ENCODE measurements around the gene XCL1. TPM values are rescaled to one million over a fixed set of nuclear protein-coding genes. Genes with fewer than 3 reads are reported as not detected.
A peak's percentile ranks its signal among the peaks of the same experiment; 100 is the strongest.

The XCL1 gene
- total RNA-seq, 2 donors from 2014 or later, result 0.75 to 1.4 TPM

- Histone ChIP-seq H3K9me3 (ENCODE audit: control insufficient read depth, low read length) (no peaks in the 10 kb centered on the region), H3K9ac (ENCODE audit: extremely low read depth, low read length, poor library complexity, severe bottlenecking) (no peak overlapping the region), H3K4me3 (ENCODE audit: low read length) (no peak overlapping the region), H3K27ac (ENCODE audit: low read depth, low read length) (no peak overlapping the region), H3K36me3 (ENCODE audit: control insufficient read depth, insufficient read depth, low read length) (no peaks in the 10 kb centered on the region), H3K4me1 (ENCODE audit: control insufficient read depth, insufficient read depth, low read length) (no peaks in the 10 kb centered on the region), H3K27me3 (ENCODE audit: control insufficient read depth, insufficient read depth, low read length, poor library complexity, severe bottlenecking) (no peaks in the 10 kb centered on the region)
- 94% methylated on average over 4 of the region's 4 CpGs; no CpG with 5 or more reads in 1 of the 2 experiments for WGBS, 2 experiments (ENCODE audit: insufficient coverage in 1 of 2, insufficient read length in 1 of 2)
- peaks cover 2% of the 10 kb centered on the region for H3K4me1 Mint-ChIP-seq
- H3K27ac Mint-ChIP-seq, result no peak overlapping the region
- H3K36me3 Mint-ChIP-seq (ENCODE audit: low read depth), result no peaks in the 10 kb centered on the region
- peaks cover 4% of the 10 kb centered on the region for H3K9me3 Mint-ChIP-seq
- no peak overlapping the region for H3K4me3 Mint-ChIP-seq
- H3K27me3 Mint-ChIP-seq (ENCODE audit: insufficient read depth), result no peaks in the 10 kb centered on the region
- no peak for DNase-seq
- no peak for TF ChIP-seq CTCF (conservative IDR thresholded peaks at IDR 0.05)
Measured at GRCh38 chr1:168601051-168601450, 24.6 kb downstream of the XCL1 start.

- H3K36me3 ChIP-seq (ENCODE audit: control insufficient read depth, insufficient read depth, low read length), result no peaks in the 10 kb centered on the region
- Mint-ChIP-seq H3K4me3 (no peak overlapping the region), H3K27ac (no peak overlapping the region), H3K4me1 (peaks cover 2% of the 10 kb centered on the region), H3K27me3 (ENCODE audit: insufficient read depth) (no peaks in the 10 kb centered on the region), H3K9me3 (no peaks in the 10 kb centered on the region), H3K36me3 (ENCODE audit: low read depth) (no peaks in the 10 kb centered on the region)
- H3K27me3 ChIP-seq (ENCODE audit: control insufficient read depth, insufficient read depth, low read length, poor library complexity, severe bottlenecking), result no peaks in the 10 kb centered on the region
- no peak overlapping the region for H3K27ac ChIP-seq (ENCODE audit: low read depth, low read length)
- H3K9me3 ChIP-seq (ENCODE audit: control insufficient read depth, low read length), result no peaks in the 10 kb centered on the region
- H3K9ac ChIP-seq (ENCODE audit: extremely low read depth, low read length, poor library complexity, severe bottlenecking), result no peak overlapping the region
- WGBS, 2 experiments (ENCODE audit: insufficient coverage in 1 of 2, insufficient read length in 1 of 2), result 49 to 55% methylated on average over 4 of the region's 4 CpGs
- H3K4me1 ChIP-seq (ENCODE audit: control insufficient read depth, insufficient read depth, low read length), result no peaks in the 10 kb centered on the region
- TF ChIP-seq CTCF (conservative IDR thresholded peaks at IDR 0.05), result peak; percentile 91
- no peak overlapping the region for H3K4me3 ChIP-seq (ENCODE audit: low read length)
- DNase-seq, result peak; percentile 93
Measured at GRCh38 chr1:168603501-168604110, 27.2 kb downstream of the XCL1 start.

GRCh38 chr1:168605443-168605842 is 29.0 kb downstream of the XCL1 start:
- DNase-seq, result no peak
- H3K4me1 Mint-ChIP-seq, result peaks cover 3% of the 10 kb centered on the region
- H3K4me1 ChIP-seq (ENCODE audit: control insufficient read depth, insufficient read depth, low read length), result no peaks in the 10 kb centered on the region
- no peak overlapping the region for H3K4me3 ChIP-seq (ENCODE audit: low read length)
- no peaks in the 10 kb centered on the region for H3K27me3 Mint-ChIP-seq (ENCODE audit: insufficient read depth)
- H3K27ac Mint-ChIP-seq, result no peak overlapping the region
- H3K36me3 Mint-ChIP-seq (ENCODE audit: low read depth), result no peaks in the 10 kb centered on the region
- no peaks in the 10 kb centered on the region for H3K36me3 ChIP-seq (ENCODE audit: control insufficient read depth, insufficient read depth, low read length)
- no peak overlapping the region for H3K9ac ChIP-seq (ENCODE audit: extremely low read depth, low read length, poor library complexity, severe bottlenecking)
- H3K9me3 Mint-ChIP-seq, result no peaks in the 10 kb centered on the region
- no peaks in the 10 kb centered on the region for H3K27me3 ChIP-seq (ENCODE audit: control insufficient read depth, insufficient read depth, low read length, poor library complexity, severe bottlenecking)
- no peak overlapping the region for H3K27ac ChIP-seq (ENCODE audit: low read depth, low read length)
- no peak for TF ChIP-seq CTCF (conservative IDR thresholded peaks at IDR 0.05)
- no peaks in the 10 kb centered on the region for H3K9me3 ChIP-seq (ENCODE audit: control insufficient read depth, low read length)
- no peak overlapping the region for H3K4me3 Mint-ChIP-seq

All from endodermal cell (in vitro differentiated cells).